Osteoblast (primary cell): ENCODE results near the gene GPR84. TPM values are rescaled to one million over a fixed set of nuclear protein-coding genes. Genes with fewer than 3 reads are reported as not detected.
A peak's percentile ranks its signal among the peaks of the same experiment; 100 is the strongest.

Source experiments
- DNase-seq: peaks from one replicate; pipeline ENCODE4 v3.0.0; 2011; ENCODE audit warnings: low spot score, mixed read lengths; ENCODE audit not compliant: insufficient read length; ENCODE audit errors: missing footprints
- H2AFZ ChIP-seq: 2 replicates; pipeline ENCODE4 v1.6.0; 2011; ENCODE audit warnings: mild to moderate bottlenecking, low read length
- H3K27ac ChIP-seq: 2 replicates; pipeline ENCODE4 v1.5.1; 2011; ENCODE audit warnings: mild to moderate bottlenecking, low read depth, low read length, moderate library complexity
- H3K27me3 ChIP-seq: 2 replicates; pipeline ENCODE4 v1.6.0; 2012; ENCODE audit warnings: mild to moderate bottlenecking, control low read depth, inconsistent platforms, low read length, moderate library complexity; ENCODE audit not compliant: insufficient read depth
- H3K36me3 ChIP-seq: 2 replicates; pipeline ENCODE4 v1.5.1; 2011; ENCODE audit warnings: mild to moderate bottlenecking, low read length, control low read depth, moderate library complexity; ENCODE audit not compliant: insufficient read depth
- H3K4me1 ChIP-seq: 2 replicates; pipeline ENCODE4 v1.5.1; 2011; ENCODE audit warnings: mild to moderate bottlenecking, low read length, control low read depth, moderate library complexity; ENCODE audit not compliant: insufficient read depth
- H3K4me2 ChIP-seq: 2 replicates; pipeline ENCODE4 v1.6.0; 2011; ENCODE audit warnings: mild to moderate bottlenecking, low read length; ENCODE audit not compliant: insufficient read depth
- H3K4me3 ChIP-seq: fragments of 200-600 bp; sonication (generic); 3 replicates; pipeline ENCODE4 v1.5.1; 2012; ENCODE audit warnings: mild to moderate bottlenecking, low read length, inconsistent platforms; ENCODE audit not compliant: insufficient read depth
- H3K79me2 ChIP-seq: 2 replicates; pipeline ENCODE4 v1.6.0; 2012; ENCODE audit warnings: mild to moderate bottlenecking, low read length, control low read depth, inconsistent platforms; ENCODE audit not compliant: insufficient read depth
- H3K9me3 ChIP-seq: 2 replicates; pipeline ENCODE4 v1.5.1; 2011; ENCODE audit warnings: low read depth, low read length, control low read depth
- H4K20me1 ChIP-seq: 2 replicates; pipeline ENCODE4 v1.6.0; 2012; ENCODE audit warnings: mild to moderate bottlenecking, low read length, control low read depth; ENCODE audit not compliant: insufficient read depth
- total RNA-seq: library from RNA; depleted of rRNA; stranded (reverse); fragments of >200 nt; gene quantifications from 2 replicates; pipeline ENCODE4 v1.2.3, GENCODE V29; 2012
- TF ChIP-seq, protein P1 (sequence below): IDR thresholded peaks from 2 replicates; pipeline ENCODE4 v1.5.1; 2011; ENCODE audit warnings: mild to moderate bottlenecking, low read depth, low read length, moderate library complexity; ENCODE audit errors: extremely low read depth

GPR84 gene
- total RNA-seq, 1 donor = 0.36 TPM

GRCh38 chr12:54338698-54339296, 25.5 kb downstream of the GPR84 start:
- H3K27me3 ChIP-seq = no peaks in the 10 kb centered on the region
- no peak overlapping the region for H3K4me3 ChIP-seq
- H2AFZ ChIP-seq = no peak overlapping the region
- DNase-seq = peak; percentile 59
- H3K4me2 ChIP-seq = peak overlapping the region; percentile 16
- H3K36me3 ChIP-seq = peaks cover 40% of the 10 kb centered on the region
- no peaks in the 10 kb centered on the region for H3K9me3 ChIP-seq
- H3K27ac ChIP-seq = peak overlapping the region; percentile 28
- H4K20me1 ChIP-seq = peaks cover 33% of the 10 kb centered on the region
- H3K79me2 ChIP-seq = peaks cover 75% of the 10 kb centered on the region
- peaks cover 34% of the 10 kb centered on the region for H3K4me1 ChIP-seq
- TF ChIP-seq, protein P1, sequence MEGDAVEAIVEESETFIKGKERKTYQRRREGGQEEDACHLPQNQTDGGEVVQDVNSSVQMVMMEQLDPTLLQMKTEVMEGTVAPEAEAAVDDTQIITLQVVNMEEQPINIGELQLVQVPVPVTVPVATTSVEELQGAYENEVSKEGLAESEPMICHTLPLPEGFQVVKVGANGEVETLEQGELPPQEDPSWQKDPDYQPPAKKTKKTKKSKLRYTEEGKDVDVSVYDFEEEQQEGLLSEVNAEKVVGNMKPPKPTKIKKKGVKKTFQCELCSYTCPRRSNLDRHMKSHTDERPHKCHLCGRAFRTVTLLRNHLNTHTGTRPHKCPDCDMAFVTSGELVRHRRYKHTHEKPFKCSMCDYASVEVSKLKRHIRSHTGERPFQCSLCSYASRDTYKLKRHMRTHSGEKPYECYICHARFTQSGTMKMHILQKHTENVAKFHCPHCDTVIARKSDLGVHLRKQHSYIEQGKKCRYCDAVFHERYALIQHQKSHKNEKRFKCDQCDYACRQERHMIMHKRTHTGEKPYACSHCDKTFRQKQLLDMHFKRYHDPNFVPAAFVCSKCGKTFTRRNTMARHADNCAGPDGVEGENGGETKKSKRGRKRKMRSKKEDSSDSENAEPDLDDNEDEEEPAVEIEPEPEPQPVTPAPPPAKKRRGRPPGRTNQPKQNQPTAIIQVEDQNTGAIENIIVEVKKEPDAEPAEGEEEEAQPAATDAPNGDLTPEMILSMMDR = no peak

DNA sequence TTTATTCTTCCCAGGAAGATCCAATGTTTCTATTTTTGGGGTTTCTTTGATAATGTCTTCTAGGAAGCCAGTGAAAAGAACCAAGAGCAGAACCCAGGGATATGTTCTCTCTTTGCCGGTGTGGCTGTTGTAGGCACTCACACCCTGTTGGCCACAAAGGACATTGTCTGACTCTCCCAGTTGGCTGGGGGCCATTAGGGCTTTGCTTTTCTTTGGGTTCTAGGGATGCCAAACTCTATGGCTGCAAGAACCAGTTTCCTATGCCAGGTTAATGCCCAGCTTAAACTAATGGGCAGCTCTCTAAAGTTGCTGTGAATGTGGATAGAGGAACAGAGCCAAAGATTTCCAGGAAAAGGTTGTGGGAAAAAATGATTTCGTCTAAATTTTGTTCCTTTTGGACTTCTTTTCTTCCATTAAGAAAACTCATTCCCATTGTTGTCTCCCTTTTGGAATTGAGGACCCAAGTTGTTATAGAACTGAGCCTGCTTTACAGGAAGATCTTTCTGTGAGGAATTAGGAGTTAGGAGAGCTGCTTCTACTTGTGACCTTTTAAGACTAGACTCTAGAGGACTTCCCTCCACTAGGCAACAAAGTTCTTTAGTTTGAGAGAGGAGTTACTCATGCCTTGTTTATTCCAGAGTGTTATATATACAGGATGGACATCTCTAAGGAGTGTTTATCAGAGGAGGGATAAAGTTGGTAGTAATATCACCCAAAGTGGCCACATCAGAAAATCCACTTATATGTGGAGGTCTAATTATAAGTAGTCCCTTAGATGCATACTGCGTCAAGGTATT, 26.2 kb downstream of the GPR84 start:
- Histone ChIP-seq H3K27me3 (no peaks in the 10 kb centered on the region), H3K79me2 (peaks cover 82% of the 10 kb centered on the region), H4K20me1 (peaks cover 33% of the 10 kb centered on the region), H3K36me3 (peaks cover 32% of the 10 kb centered on the region), H2AFZ (no peak overlapping the region), H3K4me1 (peaks cover 34% of the 10 kb centered on the region), H3K4me2 (peak overlapping the region; percentile 18), H3K27ac (peak overlapping the region; percentile 28), H3K4me3 (no peak overlapping the region), H3K9me3 (no peaks in the 10 kb centered on the region)
- peak; percentile 29 for DNase-seq
- TF ChIP-seq, protein P1 = no peak

DNA sequence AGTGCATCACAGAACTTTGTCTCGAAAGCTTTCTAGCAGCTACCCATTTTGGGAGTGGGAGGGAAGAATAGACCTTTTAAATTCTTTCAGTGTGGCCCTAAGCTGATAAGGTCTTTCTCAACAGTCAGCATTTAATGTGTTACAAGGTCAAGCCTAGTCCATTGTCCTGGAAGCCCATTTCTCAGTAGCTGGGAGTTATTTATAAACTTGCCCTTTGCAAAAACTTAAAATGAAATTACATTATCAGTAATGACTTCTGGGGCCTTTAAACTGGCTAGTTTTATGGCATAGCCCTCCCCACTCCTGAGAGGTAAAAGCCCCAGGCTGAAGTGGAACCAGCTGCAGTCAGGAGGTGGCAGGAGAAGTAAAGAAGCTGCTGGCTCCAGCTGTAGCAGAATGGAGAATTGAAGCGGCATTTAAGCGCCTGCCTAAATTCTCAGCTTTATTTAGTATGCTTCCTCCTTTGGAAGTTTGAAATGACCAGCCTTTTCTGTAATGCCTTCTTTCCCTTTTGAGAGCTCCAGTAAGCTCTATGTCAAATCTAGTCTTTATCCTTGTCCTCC, 26.9 kb downstream of the GPR84 start:
- peaks cover 87% of the 10 kb centered on the region for H3K79me2 ChIP-seq
- no peak overlapping the region for H2AFZ ChIP-seq
- peaks cover 25% of the 10 kb centered on the region for H3K36me3 ChIP-seq
- TF ChIP-seq, protein P1 = no peak
- H3K27me3 ChIP-seq = no peaks in the 10 kb centered on the region
- H3K4me2 ChIP-seq = peak overlapping the region; percentile 18
- H3K9me3 ChIP-seq = no peaks in the 10 kb centered on the region
- no peak for DNase-seq
- H3K4me3 ChIP-seq = no peak overlapping the region
- peaks cover 34% of the 10 kb centered on the region for H3K4me1 ChIP-seq
- H3K27ac ChIP-seq = no peak overlapping the region
- H4K20me1 ChIP-seq = peaks cover 33% of the 10 kb centered on the region
